ENCODE data around the gene ZGLP1. TPM values are rescaled to one million over a fixed set of nuclear protein-coding genes. Genes with fewer than 3 reads are reported as not detected.

The ZGLP1 gene
- total and polyA plus RNA-seq, 2 of the 13 experiments (the other 11 are each of a cell fraction or from before 2014, with no cell fraction given), result 2.4 to 3.0 TPM

DNA sequence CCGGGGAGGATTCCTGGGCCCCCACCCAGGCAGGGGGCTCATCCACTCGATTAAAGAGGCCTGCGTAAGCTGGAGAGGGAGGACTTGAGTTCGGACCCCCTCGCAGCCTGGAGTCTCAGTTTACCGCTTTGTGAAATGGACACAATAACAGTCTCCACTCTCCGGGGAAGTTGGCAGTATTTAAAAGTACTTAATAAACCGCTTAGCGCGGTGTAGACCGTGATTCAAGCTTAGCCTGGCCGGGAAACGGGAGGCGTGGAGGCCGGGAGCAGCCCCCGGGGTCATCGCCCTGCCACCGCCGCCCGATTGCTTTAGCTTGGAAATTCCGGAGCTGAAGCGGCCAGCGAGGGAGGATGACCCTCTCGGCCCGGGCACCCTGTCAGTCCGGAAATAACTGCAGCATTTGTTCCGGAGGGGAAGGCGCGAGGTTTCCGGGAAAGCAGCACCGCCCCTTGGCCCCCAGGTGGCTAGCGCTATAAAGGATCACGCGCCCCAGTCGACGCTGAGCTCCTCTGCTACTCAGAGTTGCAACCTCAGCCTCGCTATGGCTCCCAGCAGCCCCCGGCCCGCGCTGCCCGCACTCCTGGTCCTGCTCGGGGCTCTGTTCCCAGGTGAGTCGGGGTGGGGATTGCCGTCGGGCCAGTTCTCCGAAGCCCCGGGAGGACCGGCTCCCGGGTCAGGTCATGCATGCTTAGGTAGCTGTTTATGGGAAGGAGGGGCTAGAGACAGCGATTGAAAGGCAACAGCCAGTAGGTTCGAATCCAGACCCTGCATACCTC is 38.8 kb downstream of the ZGLP1 start, which contains the start of gene ICAM1 (continued):
- TF ChIP-seq, protein P1, sequence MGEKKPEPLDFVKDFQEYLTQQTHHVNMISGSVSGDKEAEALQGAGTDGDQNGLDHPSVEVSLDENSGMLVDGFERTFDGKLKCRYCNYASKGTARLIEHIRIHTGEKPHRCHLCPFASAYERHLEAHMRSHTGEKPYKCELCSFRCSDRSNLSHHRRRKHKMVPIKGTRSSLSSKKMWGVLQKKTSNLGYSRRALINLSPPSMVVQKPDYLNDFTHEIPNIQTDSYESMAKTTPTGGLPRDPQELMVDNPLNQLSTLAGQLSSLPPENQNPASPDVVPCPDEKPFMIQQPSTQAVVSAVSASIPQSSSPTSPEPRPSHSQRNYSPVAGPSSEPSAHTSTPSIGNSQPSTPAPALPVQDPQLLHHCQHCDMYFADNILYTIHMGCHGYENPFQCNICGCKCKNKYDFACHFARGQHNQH (CRISPR knock-in tag; IDR thresholded peaks at IDR 0.05), result peak; percentile 92
- peak; percentile 83; the same call in 1 of the 2 replicates for TF ChIP-seq ARHGAP35 (CRISPR knock-in tag; IDR thresholded peaks at IDR 0.05; ENCODE audit: borderline replicate concordance)
- TF ChIP-seq, protein P2, sequence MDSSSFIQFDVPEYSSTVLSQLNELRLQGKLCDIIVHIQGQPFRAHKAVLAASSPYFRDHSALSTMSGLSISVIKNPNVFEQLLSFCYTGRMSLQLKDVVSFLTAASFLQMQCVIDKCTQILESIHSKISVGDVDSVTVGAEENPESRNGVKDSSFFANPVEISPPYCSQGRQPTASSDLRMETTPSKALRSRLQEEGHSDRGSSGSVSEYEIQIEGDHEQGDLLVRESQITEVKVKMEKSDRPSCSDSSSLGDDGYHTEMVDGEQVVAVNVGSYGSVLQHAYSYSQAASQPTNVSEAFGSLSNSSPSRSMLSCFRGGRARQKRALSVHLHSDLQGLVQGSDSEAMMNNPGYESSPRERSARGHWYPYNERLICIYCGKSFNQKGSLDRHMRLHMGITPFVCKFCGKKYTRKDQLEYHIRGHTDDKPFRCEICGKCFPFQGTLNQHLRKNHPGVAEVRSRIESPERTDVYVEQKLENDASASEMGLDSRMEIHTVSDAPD (CRISPR knock-in tag; IDR thresholded peaks at IDR 0.05), result no peak; the same call in 1 of the 2 replicates
- peak; percentile 83 for TF ChIP-seq MED13 (CRISPR knock-in tag; IDR thresholded peaks at IDR 0.05)
- TF ChIP-seq, protein P3, sequence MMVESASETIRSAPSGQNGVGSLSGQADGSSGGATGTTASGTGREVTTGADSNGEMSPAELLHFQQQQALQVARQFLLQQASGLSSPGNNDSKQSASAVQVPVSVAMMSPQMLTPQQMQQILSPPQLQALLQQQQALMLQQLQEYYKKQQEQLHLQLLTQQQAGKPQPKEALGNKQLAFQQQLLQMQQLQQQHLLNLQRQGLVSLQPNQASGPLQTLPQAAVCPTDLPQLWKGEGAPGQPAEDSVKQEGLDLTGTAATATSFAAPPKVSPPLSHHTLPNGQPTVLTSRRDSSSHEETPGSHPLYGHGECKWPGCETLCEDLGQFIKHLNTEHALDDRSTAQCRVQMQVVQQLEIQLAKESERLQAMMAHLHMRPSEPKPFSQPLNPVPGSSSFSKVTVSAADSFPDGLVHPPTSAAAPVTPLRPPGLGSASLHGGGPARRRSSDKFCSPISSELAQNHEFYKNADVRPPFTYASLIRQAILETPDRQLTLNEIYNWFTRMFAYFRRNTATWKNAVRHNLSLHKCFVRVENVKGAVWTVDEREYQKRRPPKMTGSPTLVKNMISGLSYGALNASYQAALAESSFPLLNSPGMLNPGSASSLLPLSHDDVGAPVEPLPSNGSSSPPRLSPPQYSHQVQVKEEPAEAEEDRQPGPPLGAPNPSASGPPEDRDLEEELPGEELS (CRISPR knock-in tag; IDR thresholded peaks at IDR 0.05), result peak; percentile 57; the same call in 1 of the 2 replicates
- TF ChIP-seq, protein P4, sequence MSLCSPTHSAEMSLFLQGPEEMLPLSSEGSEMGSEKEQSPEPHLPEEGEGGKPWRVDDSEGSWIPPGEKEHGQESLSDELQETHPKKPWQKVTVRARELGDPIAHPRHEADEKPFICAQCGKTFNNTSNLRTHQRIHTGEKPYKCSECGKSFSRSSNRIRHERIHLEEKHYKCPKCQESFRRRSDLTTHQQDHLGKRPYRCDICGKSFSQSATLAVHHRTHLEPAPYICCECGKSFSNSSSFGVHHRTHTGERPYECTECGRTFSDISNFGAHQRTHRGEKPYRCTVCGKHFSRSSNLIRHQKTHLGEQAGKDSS (CRISPR knock-in tag; IDR thresholded peaks at IDR 0.05; ENCODE audit: borderline replicate concordance, low read depth), result no peak
- TF ChIP-seq ZNF564 (CRISPR knock-in tag; IDR thresholded peaks at IDR 0.05), result peak; percentile 93
- TF ChIP-seq ZNF558 (CRISPR knock-in tag; IDR thresholded peaks at IDR 0.05; ENCODE audit: borderline replicate concordance), result peak; percentile 66; the same call in 1 of the 2 replicates
- no peak for TF ChIP-seq MBNL3 (CRISPR knock-in tag; conservative IDR thresholded peaks at IDR 0.05)
- TF ChIP-seq NPAS2 (CRISPR knock-in tag; IDR thresholded peaks at IDR 0.05; ENCODE audit: borderline replicate concordance), result no peak
- no peak for TF ChIP-seq ZNF282 (IDR thresholded peaks at IDR 0.05; ENCODE audit: partially characterized antibody)
- peak; percentile 87 for TF ChIP-seq RXRB (CRISPR knock-in tag; IDR thresholded peaks at IDR 0.05; ENCODE audit: borderline replicate concordance)
- peak; percentile 55; the same call in 1 of the 2 replicates for TF ChIP-seq ZFX (CRISPR knock-in tag; IDR thresholded peaks at IDR 0.05; ENCODE audit: low read depth)
- TF ChIP-seq, protein P5, sequence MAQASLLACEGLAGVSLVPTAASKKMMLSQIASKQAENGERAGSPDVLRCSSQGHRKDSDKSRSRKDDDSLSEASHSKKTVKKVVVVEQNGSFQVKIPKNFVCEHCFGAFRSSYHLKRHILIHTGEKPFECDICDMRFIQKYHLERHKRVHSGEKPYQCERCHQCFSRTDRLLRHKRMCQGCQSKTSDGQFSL (CRISPR knock-in tag; IDR thresholded peaks at IDR 0.05), result no peak
- TF ChIP-seq MXD4 (CRISPR knock-in tag; IDR thresholded peaks at IDR 0.05), result peak; percentile 90; the same call in 1 of the 2 replicates
- no peak for TF ChIP-seq ZFAT (CRISPR knock-in tag; conservative IDR thresholded peaks at IDR 0.05)
- peak; percentile 93 for TF ChIP-seq RBFOX2 (IDR thresholded peaks at IDR 0.05; ENCODE audit: low read depth, low read length)
- TF ChIP-seq AKAP8 (CRISPR knock-in tag; IDR thresholded peaks at IDR 0.05), result peak; percentile 46; the same call in 1 of the 2 replicates
- 0 out of 2 replicates have a peak, but pooled peaks have one; percentile 16 for TF ChIP-seq ATF1 (CRISPR knock-in tag; IDR thresholded peaks at IDR 0.05)
- peak; percentile 100 for TF ChIP-seq MXI1 (IDR thresholded peaks at IDR 0.05; ENCODE audit: borderline replicate concordance, low read depth, low read length)
- no peak for TF ChIP-seq ARNT (IDR thresholded peaks at IDR 0.05)
- TF ChIP-seq KDM2A (CRISPR knock-in tag; IDR thresholded peaks at IDR 0.05; ENCODE audit: borderline replicate concordance, low read depth), result peak; percentile 87
- no peak for TF ChIP-seq CBX2 (IDR thresholded peaks at IDR 0.05; ENCODE audit: low read depth, low read length)
- no peak for TF ChIP-seq CBX2 (CRISPR knock-in tag; IDR thresholded peaks at IDR 0.05; ENCODE audit: low read depth)

Measured in HepG2 (cell line).